GM21529 (cell line): ENCODE measurements around the gene RNASE13.

Experiments used
- ATAC-seq: cut with Tn5 transposase; IDR thresholded peaks from one replicate; pipeline ENCODE4 v1.9.1; 2021; ENCODE audit not compliant: unreplicated experiment

The RNASE13 gene, protein sequence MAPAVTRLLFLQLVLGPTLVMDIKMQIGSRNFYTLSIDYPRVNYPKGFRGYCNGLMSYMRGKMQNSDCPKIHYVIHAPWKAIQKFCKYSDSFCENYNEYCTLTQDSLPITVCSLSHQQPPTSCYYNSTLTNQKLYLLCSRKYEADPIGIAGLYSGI

DNA sequence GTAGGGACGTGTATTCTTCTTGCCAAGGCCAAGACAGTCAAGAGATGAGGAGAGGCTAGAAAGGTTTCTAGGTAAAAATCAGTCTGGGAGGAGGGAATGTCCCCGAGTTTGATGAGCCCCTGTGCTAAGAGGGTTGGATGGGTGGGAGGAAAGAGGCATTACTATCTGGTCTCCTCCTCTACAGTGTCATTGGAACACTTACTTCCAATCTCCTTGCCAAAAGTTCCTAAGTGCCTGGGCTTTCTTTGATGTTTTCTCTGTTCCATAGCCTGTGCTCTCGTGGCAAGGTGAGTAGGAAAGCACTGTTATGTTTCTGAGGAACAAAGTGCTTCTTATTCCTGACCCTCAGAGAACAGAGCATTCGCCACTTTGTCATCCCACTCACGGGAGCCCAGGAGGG is at the start of gene RNASE13:
RNASE13 (minus strand) TSS at position 101 of the 400 bp plus-strand sequence. CDS start 519 bp downstream, outside the sequence.
- ATAC-seq, result no peak

DNA sequence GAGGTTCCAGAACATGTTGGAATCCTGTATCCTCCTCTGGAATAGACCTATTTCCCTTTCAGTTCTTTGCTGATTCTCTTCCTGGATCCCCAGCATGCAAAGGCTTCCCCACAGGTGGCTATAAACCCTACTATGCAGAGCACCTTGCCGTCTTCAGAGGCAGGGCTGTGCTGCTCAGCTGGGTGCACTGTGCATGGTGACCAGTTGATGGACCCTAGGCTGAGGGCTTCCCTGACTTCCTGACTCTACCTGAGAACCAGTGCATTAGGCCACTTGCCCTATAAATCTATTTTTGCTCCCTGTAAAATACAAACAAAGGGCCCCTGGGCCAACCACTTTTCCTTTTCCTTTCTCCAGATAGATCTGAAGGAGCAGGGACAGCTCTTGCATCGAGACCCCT is 49.8 kb upstream of the RNASE13 start:
- ATAC-seq, result no peak

DNA sequence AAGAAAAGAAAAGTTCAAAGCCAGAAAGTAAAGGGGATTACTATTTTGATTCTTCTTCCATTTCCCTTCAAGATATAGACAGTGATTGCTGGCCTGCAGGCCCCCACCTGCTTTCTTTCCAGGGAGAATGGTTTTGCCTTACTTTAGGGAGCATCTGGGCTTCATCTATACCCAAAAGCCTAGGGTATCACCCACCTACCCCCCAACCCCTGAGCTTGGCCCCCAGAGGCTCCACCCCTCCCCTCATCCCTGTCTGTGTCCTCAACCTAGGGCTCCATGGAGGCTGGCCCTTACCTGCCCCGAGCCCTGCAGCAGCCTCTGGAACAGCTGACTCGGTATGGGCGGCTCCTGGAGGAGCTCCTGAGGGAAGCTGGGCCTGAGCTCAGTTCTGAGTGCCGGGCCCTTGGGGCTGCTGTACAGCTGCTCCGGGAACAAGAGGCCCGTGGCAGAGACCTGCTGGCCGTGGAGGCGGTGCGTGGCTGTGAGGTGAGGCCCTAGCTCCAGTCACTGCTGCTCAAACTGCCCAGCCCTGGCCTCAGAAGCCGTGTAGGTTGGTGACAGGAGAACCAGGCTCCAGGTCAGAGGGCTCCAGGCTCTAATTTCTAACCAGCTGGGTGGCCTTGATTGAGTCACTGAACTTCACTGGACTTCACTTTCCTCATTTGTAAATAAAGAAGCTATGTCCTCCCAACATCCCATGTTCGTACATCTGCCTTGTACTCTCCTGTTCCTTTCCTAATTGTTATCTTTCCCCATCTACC is 49.1 kb upstream of the RNASE13 start:
- ATAC-seq, result no peak

DNA sequence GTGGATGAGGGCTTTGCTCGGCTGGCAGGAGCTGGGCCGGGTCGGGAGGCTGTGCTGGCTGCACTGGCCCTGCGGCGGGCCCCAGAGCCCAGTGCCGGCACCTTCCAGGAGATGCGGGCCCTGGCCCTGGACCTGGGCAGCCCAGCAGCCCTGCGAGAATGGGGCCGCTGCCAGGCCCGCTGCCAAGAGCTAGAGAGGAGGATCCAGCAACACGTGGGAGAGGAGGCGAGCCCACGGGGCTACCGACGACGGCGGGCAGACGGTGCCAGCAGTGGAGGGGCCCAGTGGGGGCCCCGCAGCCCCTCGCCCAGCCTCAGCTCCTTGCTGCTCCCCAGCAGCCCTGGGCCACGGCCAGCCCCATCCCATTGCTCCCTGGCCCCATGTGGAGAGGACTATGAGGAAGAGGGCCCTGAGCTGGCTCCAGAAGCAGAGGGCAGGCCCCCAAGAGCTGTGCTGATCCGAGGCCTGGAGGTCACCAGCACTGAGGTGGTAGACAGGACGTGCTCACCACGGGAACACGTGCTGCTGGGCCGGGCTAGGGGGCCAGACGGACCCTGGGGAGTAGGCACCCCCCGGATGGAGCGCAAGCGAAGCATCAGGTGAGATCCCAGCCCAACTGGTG is 47.0 kb upstream of the RNASE13 start:
- ATAC-seq, result no peak

DNA sequence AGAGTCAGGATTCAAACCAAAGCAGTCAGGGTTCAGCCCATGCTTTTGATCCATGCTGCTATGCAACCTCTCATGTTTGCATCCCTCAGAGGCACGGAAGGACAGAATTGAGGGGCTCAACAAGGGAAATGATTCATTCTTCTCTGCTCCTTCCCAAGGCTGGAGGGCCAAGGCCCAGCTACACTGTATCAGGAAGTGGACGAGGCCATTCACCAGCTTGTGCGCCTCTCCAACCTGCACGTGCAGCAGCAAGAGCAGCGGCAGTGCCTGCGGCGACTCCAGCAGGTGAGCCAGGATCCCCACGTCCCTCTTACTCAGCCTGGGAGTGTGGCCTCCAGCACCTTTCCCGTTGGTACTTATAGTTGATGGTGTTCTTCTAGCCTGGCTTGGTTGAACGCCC is 44.1 kb upstream of the RNASE13 start:
- ATAC-seq, result no peak

DNA sequence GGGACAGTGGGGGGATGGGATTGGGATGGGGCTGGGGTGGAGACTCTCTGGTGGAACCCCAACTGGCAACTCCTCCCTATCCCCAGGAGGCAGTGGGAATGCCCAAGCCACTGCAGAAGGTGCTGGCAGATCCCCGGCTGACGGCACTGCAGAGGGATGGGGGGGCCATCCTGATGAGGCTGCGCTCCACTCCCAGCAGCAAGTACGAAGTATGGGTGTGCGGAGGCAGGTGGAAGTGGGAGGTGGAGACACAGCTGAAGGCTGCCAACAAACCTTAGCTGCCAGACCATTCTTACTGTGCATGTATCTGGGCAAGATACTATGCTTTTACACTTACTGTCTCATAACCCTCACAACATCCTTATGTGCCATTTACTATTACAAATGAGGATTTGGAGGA is 43.7 kb upstream of the RNASE13 start:
- ATAC-seq, result no peak

DNA sequence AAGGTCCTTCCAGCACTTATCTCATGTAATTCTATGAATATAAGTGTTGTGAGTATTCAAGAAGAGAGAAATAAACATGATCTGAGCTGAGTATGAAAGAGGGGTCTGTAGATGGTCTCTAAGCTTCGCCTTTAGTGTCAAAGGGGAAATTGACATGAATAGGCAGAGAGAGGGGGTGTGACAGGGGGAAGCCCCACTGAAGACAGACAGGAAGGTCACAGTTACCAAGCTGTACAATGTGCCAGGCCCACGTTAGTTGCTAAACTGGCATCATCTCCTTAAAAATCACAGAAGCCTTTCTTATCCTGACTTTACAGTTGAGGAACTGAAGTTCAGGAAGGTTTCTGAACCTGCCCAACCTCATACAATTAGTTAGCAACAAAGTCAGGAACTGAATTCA is 43.1 kb upstream of the RNASE13 start:
- ATAC-seq, result no peak

DNA sequence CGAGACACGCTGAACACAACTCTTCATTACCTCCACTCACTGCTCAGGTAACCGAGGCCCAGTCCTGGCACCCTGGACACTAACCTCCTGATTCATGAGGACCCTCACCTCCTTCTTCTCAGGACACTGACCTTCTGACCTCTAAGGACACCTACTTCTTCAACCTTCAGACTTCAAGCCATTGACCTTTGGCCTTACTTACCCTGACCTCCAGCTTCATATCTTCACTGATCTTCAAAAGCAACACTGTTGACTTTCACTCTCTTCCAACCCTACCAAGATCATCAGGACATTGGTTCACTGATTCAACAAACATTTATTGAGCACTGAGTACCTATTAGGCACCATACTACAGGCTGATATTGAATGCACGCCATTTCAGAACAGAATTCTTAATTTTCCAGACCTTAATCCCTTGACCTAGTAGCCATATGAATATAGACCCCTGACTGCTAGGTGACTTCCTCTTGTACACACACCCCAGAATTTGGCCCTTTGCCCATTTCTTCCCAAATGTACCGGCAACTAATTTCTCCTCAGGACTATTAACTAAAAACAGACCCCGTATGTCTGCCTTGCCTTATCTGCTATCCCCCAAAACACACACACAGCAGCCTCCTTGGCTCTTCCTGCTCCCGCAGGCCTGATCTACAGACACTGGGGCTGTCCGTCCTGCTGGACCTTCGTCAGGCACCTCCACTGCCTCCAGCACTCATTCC is 41.3 kb upstream of the RNASE13 start:
- no peak for ATAC-seq

DNA sequence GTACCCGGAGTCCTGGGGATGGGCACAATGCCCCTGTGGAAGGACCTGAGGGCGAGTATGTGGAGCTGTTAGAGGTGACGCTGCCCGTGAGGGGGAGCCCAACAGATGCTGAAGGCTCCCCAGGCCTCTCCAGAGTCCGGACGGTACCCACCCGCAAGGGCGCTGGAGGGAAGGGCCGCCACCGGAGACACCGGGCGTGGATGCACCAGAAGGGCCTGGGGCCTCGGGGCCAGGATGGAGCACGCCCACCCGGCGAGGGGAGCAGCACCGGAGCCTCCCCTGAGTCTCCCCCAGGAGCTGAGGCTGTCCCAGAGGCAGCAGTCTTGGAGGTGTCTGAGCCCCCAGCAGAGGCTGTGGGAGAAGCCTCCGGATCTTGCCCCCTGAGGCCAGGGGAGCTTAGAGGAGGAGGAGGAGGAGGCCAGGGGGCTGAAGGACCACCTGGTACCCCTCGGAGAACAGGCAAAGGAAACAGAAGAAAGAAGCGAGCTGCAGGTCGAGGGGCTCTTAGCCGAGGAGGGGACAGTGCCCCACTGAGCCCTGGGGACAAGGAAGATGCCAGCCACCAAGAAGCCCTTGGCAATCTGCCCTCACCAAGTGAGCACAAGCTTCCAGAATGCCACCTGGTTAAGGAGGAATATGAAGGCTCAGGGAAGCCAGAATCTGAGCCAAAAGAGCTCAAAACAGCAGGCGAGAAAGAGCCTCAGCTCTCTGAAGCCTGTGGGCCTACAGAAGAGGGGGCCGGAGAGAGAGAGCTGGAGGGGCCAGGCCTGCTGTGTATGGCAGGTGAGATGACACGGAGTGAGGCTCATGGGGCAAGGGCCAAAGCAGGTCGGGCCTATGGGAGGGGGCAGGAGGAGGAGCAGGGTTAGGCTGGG is 40.0 kb upstream of the RNASE13 start:
- no peak for ATAC-seq

DNA sequence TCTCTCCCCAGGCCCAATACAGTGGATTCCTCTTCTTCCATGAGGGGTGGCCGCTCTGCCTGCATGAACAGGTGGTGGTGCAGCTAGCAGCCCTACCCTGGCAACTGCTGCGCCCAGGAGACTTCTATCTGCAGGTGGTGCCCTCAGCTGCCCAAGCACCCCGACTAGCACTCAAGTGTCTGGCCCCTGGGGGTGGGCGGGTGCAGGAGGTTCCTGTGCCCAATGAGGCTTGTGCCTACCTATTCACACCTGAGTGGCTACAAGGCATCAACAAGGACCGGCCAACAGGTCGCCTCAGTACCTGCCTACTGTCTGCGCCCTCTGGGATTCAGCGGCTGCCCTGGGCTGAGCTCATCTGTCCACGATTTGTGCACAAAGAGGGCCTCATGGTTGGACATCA is 39.3 kb upstream of the RNASE13 start:
- no peak for ATAC-seq

DNA sequence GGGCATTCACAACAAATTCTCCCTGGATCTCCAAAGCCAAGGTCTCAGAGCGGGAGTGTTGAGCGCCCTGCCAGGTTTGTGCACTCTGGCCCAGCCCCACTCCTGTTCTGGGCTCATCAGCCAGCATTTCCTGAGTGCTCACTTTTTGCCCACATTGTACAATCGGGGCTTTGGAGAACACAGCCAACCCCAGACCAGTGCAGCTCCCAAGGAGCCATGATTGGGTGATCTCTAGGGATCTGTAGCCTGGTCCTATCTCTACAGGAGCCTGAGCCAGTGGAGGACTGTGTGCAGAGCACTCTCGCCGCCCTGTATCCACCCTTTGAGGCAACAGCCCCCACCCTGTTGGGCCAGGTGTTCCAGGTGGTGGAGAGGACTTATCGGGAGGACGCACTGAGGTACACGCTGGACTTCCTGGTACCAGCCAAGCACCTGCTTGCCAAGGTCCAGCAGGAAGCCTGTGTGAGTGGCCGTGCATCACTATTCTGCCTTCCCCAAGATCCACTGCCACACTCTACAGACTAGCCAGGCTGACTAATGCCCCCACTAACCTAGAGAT is 38.3 kb upstream of the RNASE13 start:
- no peak for ATAC-seq

DNA sequence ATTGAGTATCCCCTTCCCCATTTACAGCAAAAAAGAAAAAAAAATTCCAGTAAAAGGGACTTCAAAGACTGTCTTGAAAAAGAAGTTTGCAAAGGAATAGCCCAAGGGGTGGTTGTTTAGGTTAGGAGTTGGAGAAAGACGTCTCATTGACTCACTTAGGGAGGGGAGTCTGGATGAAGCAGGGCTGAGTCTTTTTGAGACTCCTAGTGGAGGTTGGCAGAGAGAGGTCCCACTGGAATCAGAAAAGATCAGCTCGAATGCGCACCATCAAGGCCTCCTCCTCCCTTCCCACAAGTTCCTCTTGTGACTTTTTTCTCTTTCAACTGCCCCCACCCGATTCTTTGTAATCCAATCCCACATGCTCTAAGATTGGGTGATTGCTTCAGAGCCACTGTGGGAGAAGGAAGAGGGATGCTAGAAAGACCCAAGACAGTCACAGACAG is 37.4 kb upstream of the RNASE13 start:
- no peak for ATAC-seq

DNA sequence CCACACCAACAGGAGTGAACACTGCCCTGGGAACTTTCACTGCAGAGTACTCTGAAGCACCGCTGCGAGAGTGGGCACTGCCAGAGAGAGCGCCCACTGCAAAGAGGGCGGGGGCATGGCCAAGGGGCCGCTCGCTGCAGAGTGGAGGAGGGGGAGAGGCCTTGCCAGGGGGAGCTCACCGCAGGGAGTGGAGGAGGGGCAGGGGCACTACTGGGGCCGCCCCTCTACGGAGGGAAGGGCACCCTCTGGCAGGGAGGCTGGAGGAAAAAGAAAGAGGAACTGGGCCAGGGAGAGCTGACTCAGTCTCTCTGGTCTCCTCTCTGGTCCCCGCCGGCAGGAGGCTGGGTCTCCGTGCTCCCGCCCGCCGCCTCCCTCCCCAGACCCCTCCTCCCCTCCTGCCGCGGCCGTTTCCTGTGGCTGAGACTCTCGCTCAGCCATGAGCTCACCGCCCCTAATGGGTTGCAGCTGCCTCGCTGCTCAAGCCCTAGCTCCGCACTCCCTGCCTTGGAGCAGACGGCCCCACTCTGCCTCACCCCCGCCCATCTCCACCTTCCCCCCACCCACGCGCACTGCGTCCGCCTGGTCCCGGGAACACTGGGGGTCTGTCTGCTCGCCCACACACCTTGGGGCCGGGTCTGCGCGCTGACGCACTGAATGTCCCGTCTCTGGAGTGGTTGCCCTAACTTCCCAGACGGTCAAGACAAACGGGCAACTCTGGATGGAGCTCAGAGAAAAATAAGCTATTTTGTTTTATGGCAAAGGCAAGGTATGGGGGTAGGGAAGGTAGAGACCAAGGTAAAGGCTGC is 36.8 kb upstream of the RNASE13 start:
- peak; percentile 81 for ATAC-seq

DNA sequence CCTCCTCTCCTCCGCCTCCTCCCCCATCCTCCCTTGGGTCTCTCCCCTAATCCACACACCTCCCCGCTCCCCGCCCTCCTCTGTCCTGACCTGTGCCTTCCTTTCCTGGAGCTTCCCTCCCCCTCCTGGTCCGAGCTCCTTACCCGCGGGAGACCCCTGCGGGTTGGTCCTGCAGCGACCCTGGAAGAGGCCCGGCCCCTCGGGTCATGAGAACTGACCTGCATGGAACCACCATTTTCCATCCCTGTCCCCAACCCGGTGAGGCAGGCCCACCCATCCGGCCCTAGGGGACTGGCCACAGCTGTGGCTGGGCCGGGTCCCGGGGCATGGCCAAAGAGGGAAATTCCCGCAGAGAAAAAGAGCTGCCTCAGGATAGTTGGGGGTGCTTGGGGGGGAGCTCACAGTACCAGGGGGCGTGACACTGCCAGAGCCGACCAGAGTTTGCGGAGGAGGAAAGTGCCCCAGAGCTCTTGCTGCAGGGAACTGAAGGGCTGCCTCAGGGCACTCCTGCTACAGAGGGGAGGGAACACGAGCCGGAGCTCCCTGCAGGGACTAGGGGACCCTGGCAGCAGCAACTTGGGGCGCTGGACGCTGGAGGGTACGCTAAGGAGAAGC is 36.1 kb upstream of the RNASE13 start:
- no peak for ATAC-seq

DNA sequence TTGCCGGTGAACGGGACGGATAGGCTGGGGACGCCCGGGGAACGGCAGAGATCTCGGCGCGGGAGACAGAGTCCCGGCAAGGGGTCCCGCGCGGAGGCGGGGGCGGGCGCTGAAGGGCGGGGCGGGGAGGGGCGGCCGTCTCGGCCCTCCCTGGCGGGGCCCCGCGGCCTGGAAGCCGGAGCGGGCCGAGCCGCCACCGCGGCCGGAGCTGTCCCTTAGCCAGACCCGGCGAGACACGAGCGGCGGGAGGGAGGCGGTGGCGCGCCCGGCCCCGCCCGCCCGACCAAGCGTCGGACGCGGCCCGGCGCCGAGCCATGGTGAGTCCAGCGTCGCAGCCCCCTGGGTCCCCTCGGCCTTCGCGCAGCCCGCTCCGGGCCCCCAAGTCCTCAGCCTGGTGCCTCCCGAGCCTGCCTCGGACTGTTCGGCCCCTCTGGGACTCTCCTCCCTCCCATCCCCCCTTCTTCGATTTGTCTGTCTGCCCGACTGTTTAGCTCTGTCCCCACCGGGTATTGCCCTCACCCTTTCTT is 35.5 kb upstream of the RNASE13 start, which contains the start of gene ARHGEF40:
ARHGEF40 (plus strand) TSS at position 222 of the 527 bp plus-strand sequence; CDS start at position 315, 93 bp downstream.
- no peak for ATAC-seq

DNA sequence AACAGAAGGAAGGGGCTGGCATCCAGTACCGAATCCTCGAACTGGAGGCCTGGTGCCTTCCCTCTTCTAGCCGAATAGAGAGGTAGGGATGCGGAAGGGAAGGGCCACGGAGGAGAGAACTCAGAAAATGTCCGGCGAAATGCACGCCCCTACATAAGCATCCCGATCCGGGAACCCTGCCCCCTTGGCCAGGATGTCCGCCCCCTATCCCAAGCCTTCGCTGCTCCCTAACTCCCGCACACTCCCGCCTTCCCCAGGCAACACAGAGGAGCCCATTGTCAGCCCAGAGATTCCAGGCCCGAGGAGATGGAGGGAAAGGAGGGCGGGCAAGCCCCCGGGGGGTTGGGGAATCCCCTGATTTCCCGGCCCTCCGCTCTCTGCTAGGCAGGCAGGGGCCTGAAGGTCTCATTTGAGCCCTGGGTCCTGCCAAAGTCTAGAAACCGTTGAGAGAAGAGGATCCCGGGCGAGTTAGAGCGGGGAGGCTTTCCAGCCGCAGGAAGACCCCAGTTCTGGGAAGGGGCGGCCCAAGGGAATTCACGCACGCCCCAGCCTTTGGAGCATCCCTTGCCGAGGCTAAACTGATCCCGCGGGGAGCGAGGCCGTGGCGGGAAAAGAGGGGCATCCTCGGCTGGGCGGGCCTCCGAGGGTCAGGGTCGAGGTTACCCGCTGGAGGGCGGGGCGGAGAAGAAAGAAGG is 34.9 kb upstream of the RNASE13 start:
- ATAC-seq, result no peak

DNA sequence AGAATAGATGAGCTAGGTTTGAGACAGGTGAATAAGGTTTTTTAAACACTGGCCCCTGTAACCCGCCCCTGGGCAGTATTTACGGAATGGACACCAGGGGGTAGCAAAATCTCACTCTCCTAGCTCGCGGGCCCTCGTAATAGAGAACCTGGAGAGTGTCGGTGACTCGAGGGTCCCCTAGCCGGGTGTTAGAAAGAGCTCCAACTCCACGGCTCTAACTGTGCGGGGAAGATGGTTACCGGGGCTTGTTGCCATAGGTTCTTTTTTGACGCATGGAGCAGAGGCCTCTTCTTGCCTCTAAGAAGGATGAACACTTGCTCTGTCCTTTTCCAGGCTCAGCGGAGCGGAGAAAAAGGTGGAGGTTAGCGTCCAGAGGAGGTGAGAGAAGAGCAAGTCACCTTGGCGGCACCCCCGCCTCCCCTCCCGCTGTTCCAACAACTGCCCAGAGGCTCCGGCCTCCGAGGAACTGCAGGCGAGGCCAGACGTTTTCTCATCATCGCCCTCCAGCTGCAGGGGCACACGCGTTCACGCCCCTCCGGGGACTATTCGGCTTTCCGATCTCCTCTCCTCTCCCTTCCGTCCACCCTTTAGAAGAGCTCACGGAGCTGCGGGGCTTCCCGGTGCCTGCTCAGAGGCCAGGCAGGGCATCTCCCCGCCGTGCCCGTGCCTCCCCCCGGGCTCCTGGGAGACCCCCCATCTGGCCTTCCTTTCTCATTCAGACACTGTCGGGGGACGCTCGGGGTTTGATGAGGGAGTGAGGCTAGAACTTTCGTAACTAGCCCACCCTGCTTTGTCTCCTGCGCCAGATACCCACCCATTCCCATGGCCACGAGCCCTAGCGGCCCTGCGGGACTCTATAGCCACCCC is 34.1 kb upstream of the RNASE13 start:
- no peak for ATAC-seq
